ENCODE measurements around the gene PDE4B. TPM values are rescaled to one million over a fixed set of nuclear protein-coding genes. Genes with fewer than 3 reads are reported as not detected.

The PDE4B gene
- polyA plus RNA-seq, 2 of the 4 experiments (the other 2 are of a cell fraction), result 20.2 to 56.8 TPM

- Histone ChIP-seq H3K9me3 (no peaks in the 10 kb centered on the region), H3K4me1 (0 out of 3 replicates have a peak, but pooled peaks cover 6% of the 10 kb centered on the region), H3K27ac (no peak overlapping the region), H3K4me3 (no peak overlapping the region), H3K4me2 (no peak overlapping the region)
- POLR2A ChIA-PET, result no interaction called here
- CTCF ChIA-PET, result no interaction called here
- FAIRE-seq (no peak), ATAC-seq (no peak), DNase-seq (ENCODE audit: low read depth in 1 of 2, low spot score in 1 of 2) (no peak)
- TF ChIP-seq HOXA7 (CRISPR knock-in tag; IDR thresholded peaks at IDR 0.05), result no peak
- TF ChIP-seq EHF (CRISPR knock-in tag; IDR thresholded peaks at IDR 0.05), result no peak
- TF ChIP-seq MAFK (IDR thresholded peaks at IDR 0.05; ENCODE audit: partially characterized antibody), result no peak
- no peak for TF ChIP-seq FOSL2 (IDR thresholded peaks at IDR 0.05)
- no peak for TF ChIP-seq FOSL2 (CRISPR knock-in tag; IDR thresholded peaks at IDR 0.05)
- no peak for TF ChIP-seq BCL3 (IDR thresholded peaks at IDR 0.05)
- TF ChIP-seq POLR2A (IDR thresholded peaks at IDR 0.05; ENCODE audit: low read length), result no peak
- no peak for TF ChIP-seq REST (IDR thresholded peaks at IDR 0.05)
- TF ChIP-seq MYC (IDR thresholded peaks at IDR 0.05; ENCODE audit: borderline replicate concordance, low read length), result no peak
- no peak for TF ChIP-seq JUN (IDR thresholded peaks at IDR 0.05)
- no peak for TF ChIP-seq EP300 (IDR thresholded peaks at IDR 0.05)
- TF ChIP-seq HES2 (IDR thresholded peaks at IDR 0.05), result no peak
- 5% methylated on average over 1 of the region's 1 CpG for WGBS (ENCODE audit: missing lambda C conversion rate)
These were observed 104.0 kb downstream of the PDE4B start for GRCh38 chr1:65896721-65897120.

- ATAC-seq (no peak), DNase-seq (ENCODE audit: low read depth in 1 of 2, low spot score in 1 of 2) (no peak), FAIRE-seq (no peak)
- H3K4me2 ChIP-seq, result no peak overlapping the region
- WGBS (ENCODE audit: missing lambda C conversion rate), result 12% methylated on average over 1 of the region's 1 CpG
- no peak overlapping the region for H3K27ac ChIP-seq
- TF ChIP-seq CBX8 (IDR thresholded peaks at IDR 0.05), result no peak
- TF ChIP-seq KDM5A (IDR thresholded peaks at IDR 0.05), result no peak
- no peak for TF ChIP-seq ESRRA (IDR thresholded peaks at IDR 0.05; ENCODE audit: borderline replicate concordance, low read length)
- TF ChIP-seq MAX (IDR thresholded peaks at IDR 0.05), result no peak
- TF ChIP-seq REST (IDR thresholded peaks at IDR 0.05), result no peak
- TF ChIP-seq NR3C1 (IDR thresholded peaks at IDR 0.05), result no peak
- TF ChIP-seq CHD4 (IDR thresholded peaks at IDR 0.05; ENCODE audit: borderline replicate concordance), result no peak
- no peak for TF ChIP-seq BHLHE40 (IDR thresholded peaks at IDR 0.05; ENCODE audit: low read depth, low read length)
- TF ChIP-seq EP300 (IDR thresholded peaks at IDR 0.05), result no peak
- no peak for TF ChIP-seq RNF2 (IDR thresholded peaks at IDR 0.05; ENCODE audit: borderline replicate concordance, low read depth)
- no peaks in the 10 kb centered on the region for H3K9me3 ChIP-seq
- CTCF ChIA-PET, result no interaction called here
- POLR2A ChIA-PET, result no interaction called here
- 0 out of 3 replicates have a peak, but pooled peaks cover 6% of the 10 kb centered on the region for H3K4me1 ChIP-seq
- H3K4me3 ChIP-seq, result no peak overlapping the region
These were observed 104.8 kb downstream of the PDE4B start for GRCh38 chr1:65897485-65897884.

Data from A549 (cell line).